ENCODE results near the gene SNRPD1. TPM values are rescaled to one million over a fixed set of nuclear protein-coding genes. Genes with fewer than 3 reads are reported as not detected.
"Not testable (repeated sequence)": the region's sequence is repeated elsewhere in the genome, so short reads cannot be mapped to it uniquely, and the experiment has no call there.

The SNRPD1 gene
- 38.8 and 43.5 TPM in 2 replicates for polyA plus RNA-seq (2011; rRNA removed)
- 30.6 and 34.9 TPM in 2 replicates for polyA minus RNA-seq (2011; rRNA and poly(A)+ RNA removed)

DNA sequence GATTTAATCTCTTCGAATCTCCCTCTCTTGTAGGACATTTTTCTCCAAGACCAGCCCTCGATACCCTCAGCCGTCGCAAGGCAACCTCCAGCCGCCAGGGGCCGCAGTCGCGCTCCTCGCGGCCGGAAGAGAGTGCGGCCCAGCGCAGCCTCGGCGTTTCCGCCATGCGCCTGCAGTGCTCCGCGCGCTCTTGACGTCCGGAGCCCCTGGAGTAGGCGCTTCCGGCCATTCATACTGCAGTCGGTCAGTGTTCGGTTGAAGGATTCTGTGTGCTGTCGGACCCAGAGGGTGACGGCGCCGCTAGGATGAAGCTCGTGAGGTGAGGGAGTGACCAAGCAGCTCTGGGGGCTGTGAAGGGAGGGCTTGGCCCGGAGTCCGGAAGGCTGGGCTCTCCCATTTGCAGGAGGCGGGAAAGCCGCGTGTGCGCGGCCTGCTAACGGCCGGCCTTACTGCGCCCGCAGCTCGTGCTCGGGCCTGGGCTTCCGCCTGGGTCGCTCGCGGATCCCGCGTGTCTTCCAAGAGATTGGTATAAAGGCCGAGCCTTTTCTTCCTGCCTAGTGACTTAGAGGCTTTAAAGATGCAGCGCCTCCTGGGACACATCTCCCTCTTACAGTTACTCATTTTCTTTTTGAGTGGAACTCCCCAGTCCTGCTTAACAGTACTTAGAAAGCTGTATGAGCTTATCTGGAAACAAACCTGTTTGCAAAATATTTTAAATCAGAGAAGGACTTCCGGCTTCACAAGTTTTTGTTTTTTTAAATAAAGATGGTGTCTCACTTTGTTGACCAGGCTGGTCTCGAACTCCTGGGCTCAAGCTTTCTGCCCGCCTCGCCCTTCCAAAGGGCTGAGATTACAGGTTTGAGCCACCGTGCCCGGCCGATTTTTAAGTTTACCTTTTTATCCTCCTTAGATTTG, at the start of gene SNRPD1:
SNRPD1 (plus strand) TSS at position 190 of the 915 bp plus-strand sequence; CDS start at position 306, 116 bp downstream.
- TF ChIP-seq, protein P1, sequence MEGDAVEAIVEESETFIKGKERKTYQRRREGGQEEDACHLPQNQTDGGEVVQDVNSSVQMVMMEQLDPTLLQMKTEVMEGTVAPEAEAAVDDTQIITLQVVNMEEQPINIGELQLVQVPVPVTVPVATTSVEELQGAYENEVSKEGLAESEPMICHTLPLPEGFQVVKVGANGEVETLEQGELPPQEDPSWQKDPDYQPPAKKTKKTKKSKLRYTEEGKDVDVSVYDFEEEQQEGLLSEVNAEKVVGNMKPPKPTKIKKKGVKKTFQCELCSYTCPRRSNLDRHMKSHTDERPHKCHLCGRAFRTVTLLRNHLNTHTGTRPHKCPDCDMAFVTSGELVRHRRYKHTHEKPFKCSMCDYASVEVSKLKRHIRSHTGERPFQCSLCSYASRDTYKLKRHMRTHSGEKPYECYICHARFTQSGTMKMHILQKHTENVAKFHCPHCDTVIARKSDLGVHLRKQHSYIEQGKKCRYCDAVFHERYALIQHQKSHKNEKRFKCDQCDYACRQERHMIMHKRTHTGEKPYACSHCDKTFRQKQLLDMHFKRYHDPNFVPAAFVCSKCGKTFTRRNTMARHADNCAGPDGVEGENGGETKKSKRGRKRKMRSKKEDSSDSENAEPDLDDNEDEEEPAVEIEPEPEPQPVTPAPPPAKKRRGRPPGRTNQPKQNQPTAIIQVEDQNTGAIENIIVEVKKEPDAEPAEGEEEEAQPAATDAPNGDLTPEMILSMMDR (IDR thresholded peaks at IDR 0.05; ENCODE audit: low read depth, low read length), result peak; percentile 98
- no peaks in the 10 kb centered on the region for H3K9me3 ChIP-seq (ENCODE audit: control insufficient read depth, insufficient read depth, low read length)
- H3K27me3 ChIP-seq (ENCODE audit: control insufficient read depth, insufficient read depth, low read length), result no peaks in the 10 kb centered on the region
- CTCF ChIA-PET, result interaction anchor here (0.5 to 7.1 kb wide), 24 partner anchors 12 to 534 kb away, joined by 3 to 138 read pairs (median 4); partner anchors contain the start of genes ESCO1 and MIB1
- peak within 1 kb of the TSS; percentile 91 for H3K4me3 ChIP-seq (ENCODE audit: low read depth, low read length)
- peak within 1 kb of the TSS; percentile 43 for H3K27ac ChIP-seq (ENCODE audit: low read depth, low read length)
- POLR2A ChIA-PET, result interaction anchor here (0.7 to 1.6 kb wide), 3 partner anchors 9 to 28 kb away, joined by 3 to 7 read pairs (median 3); partner anchors contain the start of gene ESCO1
- DNase-seq (ENCODE audit: low read depth, low spot score), result peak; percentile 77

DNA sequence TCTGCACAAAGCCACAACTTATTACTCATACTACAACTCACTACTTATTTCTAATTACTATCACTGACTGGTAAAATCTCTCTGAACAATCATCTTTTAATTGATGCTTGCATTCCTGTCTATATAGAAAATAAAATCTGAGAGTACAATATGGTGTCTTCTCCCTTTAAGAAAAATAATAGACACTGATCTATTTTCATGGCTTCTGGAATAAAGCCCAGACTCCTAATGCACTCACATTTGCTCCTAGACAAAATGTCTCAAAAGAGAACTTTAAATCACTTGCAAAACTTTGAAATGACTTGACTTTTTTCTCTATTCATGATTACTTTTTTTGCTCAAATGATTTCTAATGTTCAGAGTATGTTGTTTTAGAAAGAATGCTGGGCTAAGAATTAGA, 40.3 kb upstream of the SNRPD1 start:
- H3K4me3 ChIP-seq (ENCODE audit: low read depth, low read length), result no peak overlapping the region
- H3K9me3 ChIP-seq (ENCODE audit: control insufficient read depth, insufficient read depth, low read length), result no peaks in the 10 kb centered on the region
- no peak for DNase-seq (ENCODE audit: low read depth, low spot score)
- POLR2A ChIA-PET, result no interaction called here
- no peak overlapping the region for H3K27ac ChIP-seq (ENCODE audit: low read depth, low read length)
- no peaks in the 10 kb centered on the region for H3K27me3 ChIP-seq (ENCODE audit: control insufficient read depth, insufficient read depth, low read length)
- CTCF ChIA-PET, result no interaction called here
- TF ChIP-seq, protein P1 (IDR thresholded peaks at IDR 0.05; ENCODE audit: low read depth, low read length), result no peak

DNA sequence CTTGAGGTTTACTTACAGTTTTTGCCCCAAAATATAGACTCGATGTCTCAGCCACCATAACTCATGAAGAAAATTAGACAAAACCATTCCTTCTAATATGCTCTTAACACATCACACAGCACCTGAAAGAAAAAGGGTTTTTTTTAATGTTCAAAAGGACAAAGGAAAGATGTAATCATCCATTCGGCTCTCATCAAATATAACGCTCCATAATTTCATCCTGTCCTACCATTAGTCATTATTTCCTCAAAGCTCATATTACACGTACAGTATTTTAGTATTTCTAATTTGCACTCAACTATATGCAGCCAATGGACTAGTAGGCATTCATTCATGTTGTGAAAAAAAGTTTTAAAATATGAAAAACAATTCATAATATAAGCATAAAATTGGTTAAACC, 36.5 kb upstream of the SNRPD1 start:
- CTCF ChIA-PET, result interaction anchor here (1.7 kb wide), 1 partner anchor 25 kb away, joined by 7 read pairs; the partner anchor contains the start of gene ESCO1
- no peak for DNase-seq (ENCODE audit: low read depth, low spot score)
- TF ChIP-seq, protein P1 (IDR thresholded peaks at IDR 0.05; ENCODE audit: low read depth, low read length), result no peak
- no peaks in the 10 kb centered on the region for H3K9me3 ChIP-seq (ENCODE audit: control insufficient read depth, insufficient read depth, low read length)
- no peaks in the 10 kb centered on the region for H3K27me3 ChIP-seq (ENCODE audit: control insufficient read depth, insufficient read depth, low read length)
- POLR2A ChIA-PET, result no interaction called here
- H3K27ac ChIP-seq (ENCODE audit: low read depth, low read length), result no peak overlapping the region
- no peak overlapping the region for H3K4me3 ChIP-seq (ENCODE audit: low read depth, low read length)

DNA sequence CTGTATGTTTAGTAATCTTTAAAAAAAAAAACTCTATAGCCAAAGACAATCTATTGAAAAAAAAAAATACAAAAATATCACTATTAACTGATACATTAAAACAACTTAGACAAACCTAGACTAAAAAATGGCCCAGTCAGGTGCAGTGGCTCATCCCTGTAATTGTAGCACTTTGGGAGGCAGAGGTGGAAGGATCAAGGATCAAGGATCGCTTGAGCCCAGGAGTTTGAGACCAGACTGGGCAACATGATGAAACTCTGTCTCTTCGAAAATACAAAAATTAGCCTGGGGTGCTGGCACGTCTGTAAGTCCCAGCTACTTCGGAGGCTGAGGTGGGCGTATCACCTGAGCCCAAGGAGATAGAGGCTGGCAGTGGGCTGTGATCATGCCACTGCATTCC, 27.7 kb upstream of the SNRPD1 start:
- TF ChIP-seq, protein P1 (IDR thresholded peaks at IDR 0.05; ENCODE audit: low read depth, low read length), result no peak
- no peaks in the 10 kb centered on the region for H3K27me3 ChIP-seq (ENCODE audit: control insufficient read depth, insufficient read depth, low read length)
- CTCF ChIA-PET, result interaction anchor here (1.4 to 4.4 kb wide), 2 partner anchors 16 to 27 kb away, joined by 4 to 24 read pairs; partner anchors contain the start of gene ESCO1
- POLR2A ChIA-PET, result interaction anchor here (0.6 kb wide), 1 partner anchor 10 kb away, joined by 3 read pairs; no protein-coding TSS in a partner anchor
- H3K9me3 ChIP-seq (ENCODE audit: control insufficient read depth, insufficient read depth, low read length), result peaks cover 4% of the 10 kb centered on the region; the same call in 1 of the 2 replicates
- no peak overlapping the region for H3K4me3 ChIP-seq (ENCODE audit: low read depth, low read length)
- no peak for DNase-seq (ENCODE audit: low read depth, low spot score)
- no peak overlapping the region for H3K27ac ChIP-seq (ENCODE audit: low read depth, low read length)

DNA sequence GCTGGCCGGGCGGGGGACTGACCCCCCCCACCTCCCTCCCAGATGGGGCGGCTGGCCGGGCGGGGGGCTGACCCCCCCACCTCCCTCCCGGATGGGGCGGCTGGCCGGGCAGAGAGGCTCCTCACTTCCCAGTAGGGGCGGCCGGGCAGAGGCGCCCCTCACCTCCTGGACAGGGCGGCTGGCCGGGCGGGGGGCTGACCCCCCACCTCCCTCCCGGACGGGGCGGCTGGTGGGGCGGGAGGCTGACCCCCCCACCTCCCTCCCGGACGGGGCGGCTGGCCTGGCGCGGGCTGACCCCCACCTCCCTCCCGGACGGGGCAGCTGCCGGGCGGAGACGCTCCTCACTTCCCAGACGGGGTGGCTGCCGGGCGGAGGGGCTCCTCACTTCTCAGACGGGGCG, 19.8 kb upstream of the SNRPD1 start:
- H3K27me3 ChIP-seq (ENCODE audit: control insufficient read depth, insufficient read depth, low read length); DNase-seq (ENCODE audit: low read depth, low spot score); H3K4me3 ChIP-seq (ENCODE audit: low read depth, low read length); H3K27ac ChIP-seq (ENCODE audit: low read depth, low read length); POLR2A ChIA-PET; CTCF ChIA-PET; H3K9me3 ChIP-seq (ENCODE audit: control insufficient read depth, insufficient read depth, low read length): not testable (repeated sequence)

Measured in AG04450 (cell line).